ENCODE results near the gene RAD51B.

DNA sequence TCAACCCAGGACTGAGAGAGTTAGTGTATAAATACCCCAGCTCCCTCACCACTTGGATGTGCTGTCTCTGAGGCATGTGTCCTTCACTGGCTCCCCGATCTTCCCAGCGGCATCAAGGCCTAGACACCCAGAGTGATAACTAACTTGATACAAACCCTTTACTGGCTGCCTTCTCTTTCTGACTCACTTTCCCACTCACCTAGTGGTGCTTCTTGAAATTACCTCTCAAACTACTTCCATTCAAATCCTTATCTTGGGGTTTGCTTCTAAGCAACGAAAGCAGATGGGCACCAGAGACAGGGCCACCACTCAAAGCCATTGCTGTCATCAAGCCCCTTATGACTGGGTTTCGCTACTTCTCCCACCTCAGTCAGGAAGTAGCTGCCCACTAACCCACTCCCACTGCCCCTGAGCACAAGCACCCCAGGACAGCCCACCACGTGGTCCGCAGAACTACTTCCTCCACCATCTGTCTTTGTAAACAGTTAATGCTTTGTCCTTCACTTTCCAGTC lies 956.1 kb downstream of the RAD51B start:
- TF ChIP-seq, protein P1, sequence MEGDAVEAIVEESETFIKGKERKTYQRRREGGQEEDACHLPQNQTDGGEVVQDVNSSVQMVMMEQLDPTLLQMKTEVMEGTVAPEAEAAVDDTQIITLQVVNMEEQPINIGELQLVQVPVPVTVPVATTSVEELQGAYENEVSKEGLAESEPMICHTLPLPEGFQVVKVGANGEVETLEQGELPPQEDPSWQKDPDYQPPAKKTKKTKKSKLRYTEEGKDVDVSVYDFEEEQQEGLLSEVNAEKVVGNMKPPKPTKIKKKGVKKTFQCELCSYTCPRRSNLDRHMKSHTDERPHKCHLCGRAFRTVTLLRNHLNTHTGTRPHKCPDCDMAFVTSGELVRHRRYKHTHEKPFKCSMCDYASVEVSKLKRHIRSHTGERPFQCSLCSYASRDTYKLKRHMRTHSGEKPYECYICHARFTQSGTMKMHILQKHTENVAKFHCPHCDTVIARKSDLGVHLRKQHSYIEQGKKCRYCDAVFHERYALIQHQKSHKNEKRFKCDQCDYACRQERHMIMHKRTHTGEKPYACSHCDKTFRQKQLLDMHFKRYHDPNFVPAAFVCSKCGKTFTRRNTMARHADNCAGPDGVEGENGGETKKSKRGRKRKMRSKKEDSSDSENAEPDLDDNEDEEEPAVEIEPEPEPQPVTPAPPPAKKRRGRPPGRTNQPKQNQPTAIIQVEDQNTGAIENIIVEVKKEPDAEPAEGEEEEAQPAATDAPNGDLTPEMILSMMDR (IDR thresholded peaks at IDR 0.05), result no peak
- no peak for TF ChIP-seq POLR2A (IDR thresholded peaks at IDR 0.05)

All from thyroid gland (tissue), 4 donors.